Measurements from ENCODE around the gene TEX19. TPM values are rescaled to one million over a fixed set of nuclear protein-coding genes. Genes with fewer than 3 reads are reported as not detected.

Gene TEX19
- total and polyA plus RNA-seq, 2 of the 4 experiments (the other 2 are of a cell fraction), result under 0.01 to 0.03 TPM

Other genes starting within 250 kb of the TEX19 start
- 6.9 and 7.3 TPM in 2 replicates for gene CCDC57, start 146.4 kb upstream of the TEX19 start, total RNA-seq (2012; rRNA removed)
- gene CCDC57, start 146.4 kb upstream of the TEX19 start, polyA plus RNA-seq (2012; rRNA removed), result 31.3 and 32.4 TPM in 2 replicates
- gene SLC16A3, start 130.2 kb upstream of the TEX19 start, total RNA-seq (2012; rRNA removed), result 49.1 and 49.7 TPM in 2 replicates
- 181 and 204 TPM in 2 replicates for gene SLC16A3, start 130.2 kb upstream of the TEX19 start, polyA plus RNA-seq (2012; rRNA removed)
- gene CSNK1D, start 85.5 kb upstream of the TEX19 start, total RNA-seq (2012; rRNA removed), result 38.3 and 47.1 TPM in 2 replicates
- gene CSNK1D, start 85.5 kb upstream of the TEX19 start, polyA plus RNA-seq (2012; rRNA removed), result 144 and 186 TPM in 2 replicates
- not detected in 2 replicates for gene CD7, start 41.6 kb upstream of the TEX19 start, total RNA-seq (2012; rRNA removed)
- not detected in 2 replicates for gene CD7, start 41.6 kb upstream of the TEX19 start, polyA plus RNA-seq (2012; rRNA removed)
- gene SECTM1, start 25.5 kb upstream of the TEX19 start, total RNA-seq (2012; rRNA removed), result 1.7 and 2.3 TPM in 2 replicates
- 4.4 and 5.2 TPM in 2 replicates for gene SECTM1, start 25.5 kb upstream of the TEX19 start, polyA plus RNA-seq (2012; rRNA removed)
- gene UTS2R, start 12.5 kb downstream of the TEX19 start, total RNA-seq (2012; rRNA removed), result not detected in 2 replicates
- not detected in 2 replicates for gene UTS2R, start 12.5 kb downstream of the TEX19 start, polyA plus RNA-seq (2012; rRNA removed)
- 3.8 and 4.2 TPM in 2 replicates for gene HEXD, start 59.1 kb downstream of the TEX19 start, total RNA-seq (2012; rRNA removed)
- 9.2 and 9.5 TPM in 2 replicates for gene HEXD, start 59.1 kb downstream of the TEX19 start, polyA plus RNA-seq (2012; rRNA removed)
- gene OGFOD3, start 59.3 kb downstream of the TEX19 start, total RNA-seq (2012; rRNA removed), result 24.4 and 25.3 TPM in 2 replicates
- 33.4 and 34.5 TPM in 2 replicates for gene OGFOD3, start 59.3 kb downstream of the TEX19 start, polyA plus RNA-seq (2012; rRNA removed)
- 61.1 and 75.1 TPM in 2 replicates for gene CYBC1, start 91.5 kb downstream of the TEX19 start, total RNA-seq (2012; rRNA removed)
- gene CYBC1, start 91.5 kb downstream of the TEX19 start, polyA plus RNA-seq (2012; rRNA removed), result 76.7 and 89.0 TPM in 2 replicates
- gene NARF, start 99.5 kb downstream of the TEX19 start, total RNA-seq (2012; rRNA removed), result 70.8 and 83.7 TPM in 2 replicates
- gene NARF, start 99.5 kb downstream of the TEX19 start, polyA plus RNA-seq (2012; rRNA removed), result 88.8 and 94.8 TPM in 2 replicates
- 12.5 and 16.1 TPM in 2 replicates for gene FOXK2, start 160.5 kb downstream of the TEX19 start, total RNA-seq (2012; rRNA removed)
- gene FOXK2, start 160.5 kb downstream of the TEX19 start, polyA plus RNA-seq (2012; rRNA removed), result 20.0 and 23.9 TPM in 2 replicates

All from IMR-90 (cell line).